Measurements from ENCODE around the gene TTC22. TPM values are rescaled to one million over a fixed set of nuclear protein-coding genes. Genes with fewer than 3 reads are reported as not detected.

Gene TTC22
- total RNA-seq, 1 experiment from 2014 or later: 3.0 TPM

DNA sequence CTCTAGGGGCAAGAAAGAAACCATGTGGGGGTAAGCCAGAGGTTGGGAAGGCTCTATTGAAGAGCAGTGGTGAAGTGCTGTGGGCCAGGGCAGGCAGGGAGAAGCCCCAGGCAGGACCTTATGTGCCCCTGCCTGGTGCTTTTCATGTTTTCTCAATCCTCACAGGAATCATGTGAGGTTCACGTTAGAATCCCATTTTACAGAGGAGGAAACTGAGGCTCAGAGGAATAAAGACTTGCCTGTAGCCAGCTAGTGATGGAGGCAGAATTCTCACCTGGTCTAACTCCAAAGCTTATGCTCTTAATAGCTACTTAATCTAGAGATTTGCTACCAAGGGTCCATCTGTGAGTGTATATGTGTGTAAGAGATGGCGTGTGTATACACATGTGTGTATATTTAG is 4.2 kb downstream of the TTC22 start:
- POLR2A ChIA-PET: no interaction called here
- TF ChIP-seq, protein P1, sequence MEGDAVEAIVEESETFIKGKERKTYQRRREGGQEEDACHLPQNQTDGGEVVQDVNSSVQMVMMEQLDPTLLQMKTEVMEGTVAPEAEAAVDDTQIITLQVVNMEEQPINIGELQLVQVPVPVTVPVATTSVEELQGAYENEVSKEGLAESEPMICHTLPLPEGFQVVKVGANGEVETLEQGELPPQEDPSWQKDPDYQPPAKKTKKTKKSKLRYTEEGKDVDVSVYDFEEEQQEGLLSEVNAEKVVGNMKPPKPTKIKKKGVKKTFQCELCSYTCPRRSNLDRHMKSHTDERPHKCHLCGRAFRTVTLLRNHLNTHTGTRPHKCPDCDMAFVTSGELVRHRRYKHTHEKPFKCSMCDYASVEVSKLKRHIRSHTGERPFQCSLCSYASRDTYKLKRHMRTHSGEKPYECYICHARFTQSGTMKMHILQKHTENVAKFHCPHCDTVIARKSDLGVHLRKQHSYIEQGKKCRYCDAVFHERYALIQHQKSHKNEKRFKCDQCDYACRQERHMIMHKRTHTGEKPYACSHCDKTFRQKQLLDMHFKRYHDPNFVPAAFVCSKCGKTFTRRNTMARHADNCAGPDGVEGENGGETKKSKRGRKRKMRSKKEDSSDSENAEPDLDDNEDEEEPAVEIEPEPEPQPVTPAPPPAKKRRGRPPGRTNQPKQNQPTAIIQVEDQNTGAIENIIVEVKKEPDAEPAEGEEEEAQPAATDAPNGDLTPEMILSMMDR (IDR thresholded peaks at IDR 0.05; ENCODE audit: unreplicated experiment): no peak
- no TSS peak for BruUV-seq (replicated peaks)
- intact Hi-C loops (cut with micrococcal nuclease): no loop called here
- H3K27ac Mint-ChIP-seq (ENCODE audit: low read depth, unreplicated experiment): no peak overlapping the region
- no peaks in the 10 kb centered on the region for H3K9me3 Mint-ChIP-seq (ENCODE audit: unreplicated experiment)
- no peaks in the 10 kb centered on the region for H3K36me3 Mint-ChIP-seq (ENCODE audit: insufficient read depth, unreplicated experiment)
- no peak overlapping the region for H3K4me3 Mint-ChIP-seq (ENCODE audit: unreplicated experiment)
- no peaks in the 10 kb centered on the region for H3K27me3 Mint-ChIP-seq (ENCODE audit: insufficient read depth, unreplicated experiment)
- CTCF ChIA-PET: interaction anchor here (1.0 kb wide), 1 partner anchor 125 kb away, joined by 3 read pairs; no protein-coding TSS in a partner anchor
- peaks cover 39% of the 10 kb centered on the region for H3K4me1 Mint-ChIP-seq (ENCODE audit: insufficient read depth, unreplicated experiment)
- DNase-seq (ENCODE audit: unreplicated experiment): no peak

DNA sequence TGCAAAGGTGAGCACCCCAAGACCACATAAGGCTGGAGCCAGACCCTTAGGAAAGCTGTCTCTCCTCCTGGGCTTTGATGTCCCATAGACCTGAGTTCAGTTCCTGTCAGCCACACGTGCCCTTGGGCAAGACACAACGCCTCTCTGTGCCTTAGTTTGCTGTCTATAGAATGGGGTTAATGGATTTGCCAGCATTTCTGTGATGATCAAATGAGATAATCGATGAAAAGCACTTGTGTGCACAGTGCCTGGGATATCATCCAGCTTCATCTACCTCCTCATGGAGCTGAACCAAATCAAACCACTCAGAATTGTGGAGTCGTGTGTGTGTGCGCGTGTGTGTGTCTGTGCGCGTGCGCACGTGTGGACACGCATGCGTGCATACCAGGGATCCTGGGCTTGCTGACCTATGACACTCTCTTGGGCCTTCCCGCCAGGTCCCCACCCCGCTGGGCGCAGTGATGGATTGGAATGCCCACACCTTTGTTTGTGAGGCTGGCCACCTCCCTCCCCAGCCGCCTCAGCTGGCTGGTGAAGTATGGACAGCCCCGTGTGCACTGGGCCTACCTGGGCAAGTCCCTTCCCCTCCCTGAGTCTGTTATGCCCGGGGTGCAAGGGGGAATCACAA is 5.2 kb downstream of the TTC22 start:
- H3K4me1 Mint-ChIP-seq (ENCODE audit: insufficient read depth, unreplicated experiment): peaks cover 32% of the 10 kb centered on the region
- ChIA-PET CTCF (interaction anchor here (0.5 to 1.0 kb wide), 5 partner anchors 26 to 920 kb away, joined by 3 read pairs; no protein-coding TSS in a partner anchor), POLR2A (no interaction called here)
- H3K4me3 Mint-ChIP-seq (ENCODE audit: unreplicated experiment): no peak overlapping the region
- TF ChIP-seq, protein P1 (IDR thresholded peaks at IDR 0.05; ENCODE audit: unreplicated experiment): no peak
- H3K36me3 Mint-ChIP-seq (ENCODE audit: insufficient read depth, unreplicated experiment): no peaks in the 10 kb centered on the region
- no peak for DNase-seq (ENCODE audit: unreplicated experiment)
- H3K27ac Mint-ChIP-seq (ENCODE audit: low read depth, unreplicated experiment): no peak overlapping the region
- intact Hi-C loops (cut with micrococcal nuclease): no loop called here
- H3K27me3 Mint-ChIP-seq (ENCODE audit: insufficient read depth, unreplicated experiment): no peaks in the 10 kb centered on the region
- BruUV-seq (replicated peaks): no TSS peak
- H3K9me3 Mint-ChIP-seq (ENCODE audit: unreplicated experiment): no peaks in the 10 kb centered on the region

DNA sequence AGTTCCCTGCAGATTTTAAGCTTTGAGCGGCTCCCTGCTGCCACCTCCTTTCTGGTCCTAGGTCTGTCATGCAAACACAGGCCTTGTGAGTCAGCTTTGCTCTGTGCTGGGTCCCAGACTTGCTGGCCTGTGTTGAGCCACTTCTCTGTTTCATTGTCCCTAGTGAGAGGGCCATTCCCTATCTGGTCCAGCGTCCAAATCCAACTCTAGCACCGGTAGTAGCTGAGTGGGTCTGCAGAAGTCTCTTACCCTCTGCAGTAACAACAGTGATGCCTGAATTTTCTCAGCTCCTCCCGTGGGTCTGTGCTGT is 5.8 kb downstream of the TTC22 start:
- CTCF ChIA-PET: interaction anchor here (0.6 to 0.8 kb wide), 2 partner anchors 25 to 920 kb away, joined by 3 read pairs; no protein-coding TSS in a partner anchor
- H3K4me1 Mint-ChIP-seq (ENCODE audit: insufficient read depth, unreplicated experiment): peaks cover 32% of the 10 kb centered on the region
- BruUV-seq (replicated peaks): no TSS peak
- no peaks in the 10 kb centered on the region for H3K36me3 Mint-ChIP-seq (ENCODE audit: insufficient read depth, unreplicated experiment)
- TF ChIP-seq, protein P1 (IDR thresholded peaks at IDR 0.05; ENCODE audit: unreplicated experiment): no peak
- no peaks in the 10 kb centered on the region for H3K27me3 Mint-ChIP-seq (ENCODE audit: insufficient read depth, unreplicated experiment)
- H3K27ac Mint-ChIP-seq (ENCODE audit: low read depth, unreplicated experiment): no peak overlapping the region
- POLR2A ChIA-PET: interaction anchor here (0.5 kb wide), 1 partner anchor 27 kb away, joined by 3 read pairs; no protein-coding TSS in a partner anchor
- H3K9me3 Mint-ChIP-seq (ENCODE audit: unreplicated experiment): no peaks in the 10 kb centered on the region
- H3K4me3 Mint-ChIP-seq (ENCODE audit: unreplicated experiment): no peak overlapping the region
- DNase-seq (ENCODE audit: unreplicated experiment): no peak
- intact Hi-C loops (cut with micrococcal nuclease): no loop called here

DNA sequence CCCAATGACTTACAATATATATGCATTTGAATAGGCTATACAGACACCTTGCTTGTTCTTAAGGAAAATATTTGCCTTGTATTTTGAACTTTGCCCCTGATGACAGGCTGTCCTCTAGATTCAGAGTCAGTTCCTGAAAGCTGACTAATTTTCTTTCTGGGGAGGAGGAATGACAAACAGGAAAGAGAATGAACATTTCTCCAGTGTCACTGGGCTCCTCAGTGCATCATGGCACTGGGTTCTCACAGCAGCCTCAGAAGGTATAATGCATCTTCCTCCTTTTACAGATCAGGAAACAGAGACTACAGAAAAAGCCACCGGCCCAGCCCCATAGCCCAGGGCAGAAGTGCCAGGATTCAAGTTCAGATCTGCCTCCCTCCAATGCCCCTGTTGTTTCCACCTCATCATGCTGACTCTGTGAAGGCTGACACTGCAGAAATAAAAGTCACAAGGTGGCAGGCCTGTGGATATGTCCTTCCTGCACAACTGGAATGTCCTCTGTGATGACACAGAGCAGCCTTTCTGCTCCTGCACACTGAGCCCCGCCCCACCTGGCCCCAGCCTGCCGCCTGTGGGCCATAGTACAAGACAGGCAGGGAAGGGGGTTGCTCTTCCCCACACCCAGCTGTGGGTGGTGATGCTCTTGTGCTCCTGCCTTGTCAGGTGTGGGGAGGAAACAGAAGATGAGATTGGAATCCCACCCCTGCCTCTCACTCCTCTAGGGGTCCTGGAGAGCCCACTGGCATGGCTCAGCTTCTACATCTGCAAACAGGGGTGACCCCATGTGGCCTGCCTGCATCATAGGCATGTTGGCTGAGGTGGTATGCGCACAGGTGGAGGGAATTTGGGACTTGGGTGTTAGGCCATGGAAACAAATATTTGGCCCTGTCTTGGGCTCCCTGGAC is 6.4 kb downstream of the TTC22 start:
- Mint-ChIP-seq H3K9me3 (ENCODE audit: unreplicated experiment) (no peaks in the 10 kb centered on the region), H3K4me1 (ENCODE audit: insufficient read depth, unreplicated experiment) (peaks cover 26% of the 10 kb centered on the region), H3K27ac (ENCODE audit: low read depth, unreplicated experiment) (no peak overlapping the region), H3K27me3 (ENCODE audit: insufficient read depth, unreplicated experiment) (no peaks in the 10 kb centered on the region), H3K4me3 (ENCODE audit: unreplicated experiment) (no peak overlapping the region), H3K36me3 (ENCODE audit: insufficient read depth, unreplicated experiment) (no peaks in the 10 kb centered on the region)
- ChIA-PET CTCF (interaction anchor here (0.6 kb wide), 1 partner anchor 919 kb away, joined by 3 read pairs; no protein-coding TSS in a partner anchor), POLR2A (interaction anchor here (0.5 kb wide), 1 partner anchor 26 kb away, joined by 3 read pairs; no protein-coding TSS in a partner anchor)
- DNase-seq (ENCODE audit: unreplicated experiment): no peak
- no TSS peak for BruUV-seq (replicated peaks)
- intact Hi-C loops (cut with micrococcal nuclease): no loop called here
- TF ChIP-seq, protein P1 (IDR thresholded peaks at IDR 0.05; ENCODE audit: unreplicated experiment): no peak

Measured in MCF 10A (cell line).